ENCODE results near the gene ASB15. TPM values are rescaled to one million over a fixed set of nuclear protein-coding genes. Genes with fewer than 3 reads are reported as not detected.

Gene ASB15
- total and polyA plus RNA-seq, 2 of the 13 experiments (the other 11 are each of a cell fraction or from before 2014, with no cell fraction given): not detected

DNA sequence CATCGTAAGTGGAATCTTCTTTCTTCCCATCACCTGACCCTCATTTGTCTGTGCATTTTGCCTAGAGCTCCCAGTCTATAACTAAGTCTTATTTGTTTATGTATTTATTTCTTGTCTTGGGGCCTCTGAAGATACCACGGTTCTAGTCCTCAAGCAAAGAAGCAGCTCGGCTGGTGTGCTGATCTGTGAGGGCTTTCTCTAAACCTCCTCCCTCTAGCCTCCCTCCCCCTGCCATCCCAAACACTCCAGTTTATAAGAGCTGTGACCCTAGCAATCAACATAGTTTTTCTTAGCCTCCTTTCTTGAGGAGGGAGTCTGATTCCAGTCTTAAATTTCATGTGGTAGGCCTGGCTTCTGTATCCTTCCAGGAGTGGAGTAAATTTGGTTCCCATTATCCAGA lies 28.3 kb upstream of the ASB15 start:
- BruUV-seq (replicated peaks): no TSS peak
- TF ChIP-seq ZNF205 (CRISPR knock-in tag; IDR thresholded peaks at IDR 0.05) (no peak), ZBTB3 (CRISPR knock-in tag; IDR thresholded peaks at IDR 0.05; ENCODE audit: borderline replicate concordance, low read depth) (no peak), IKZF4 (CRISPR knock-in tag; IDR thresholded peaks at IDR 0.05; ENCODE audit: borderline replicate concordance, low read depth, not compliant biosample characterization) (no peak), SYNCRIP (IDR thresholded peaks at IDR 0.05; ENCODE audit: insufficient read depth, low read depth, low read length) (no peak), ZNF660 (CRISPR knock-in tag; IDR thresholded peaks at IDR 0.05; ENCODE audit: borderline replicate concordance, low read depth) (no peak)
- Histone ChIP-seq H3K79me2 (ENCODE audit: insufficient read depth, low read length) (no peaks in the 10 kb centered on the region), H4K20me1 (ENCODE audit: insufficient read depth, low read length) (no peaks in the 10 kb centered on the region), H3K9me3 (ENCODE audit: low read length) (no peaks in the 10 kb centered on the region), H3K4me1 (ENCODE audit: insufficient read depth, low read length) (no peaks in the 10 kb centered on the region), H3K27me3 (ENCODE audit: control insufficient read depth in 1 of 2, insufficient read depth in 2 of 2, low read length in 2 of 2) (no peaks in the 10 kb centered on the region), H3K4me2 (ENCODE audit: low read depth, low read length) (no peak overlapping the region), H2AFZ (ENCODE audit: low read length) (no peak overlapping the region), H3K36me3 (replicated peaks in 1 of 2; ENCODE audit: control insufficient read depth in 1 of 2, insufficient read depth in 2 of 2, low read length in 2 of 2) (no peaks in the 10 kb centered on the region), H3K4me3 (replicated peaks in 1 of 3; ENCODE audit: insufficient read depth in 1 of 3, low read depth in 2 of 3, low read length in 3 of 3) (no peak overlapping the region), H3K27ac (ENCODE audit: extremely low read length, insufficient read depth, low read length) (no peak overlapping the region), H3K9ac (ENCODE audit: insufficient read depth, low read depth, low read length) (no peak overlapping the region)
- in situ Hi-C loops (cut with HindIII; ENCODE audit: extremely low pct_ligation_motif_present, low pct_unique_long_range_greater_than_20kb) (no loop called here), intact Hi-C loops (cut with micrococcal nuclease; ENCODE audit: unreplicated experiment) (no loop called here)
- 0% methylated on average over 3 of the region's 3 CpGs for WGBS (ENCODE audit: low lambda C conversion rate)
- CTCF ChIA-PET (ENCODE audit: low intra/inter-chr PET ratio, low total read pairs): no interaction called here
- DNase-seq (ENCODE audit: low spot score) (no peak), ATAC-seq (no peak), FAIRE-seq (no peak)
- POLR2A ChIA-PET: no interaction called here

DNA sequence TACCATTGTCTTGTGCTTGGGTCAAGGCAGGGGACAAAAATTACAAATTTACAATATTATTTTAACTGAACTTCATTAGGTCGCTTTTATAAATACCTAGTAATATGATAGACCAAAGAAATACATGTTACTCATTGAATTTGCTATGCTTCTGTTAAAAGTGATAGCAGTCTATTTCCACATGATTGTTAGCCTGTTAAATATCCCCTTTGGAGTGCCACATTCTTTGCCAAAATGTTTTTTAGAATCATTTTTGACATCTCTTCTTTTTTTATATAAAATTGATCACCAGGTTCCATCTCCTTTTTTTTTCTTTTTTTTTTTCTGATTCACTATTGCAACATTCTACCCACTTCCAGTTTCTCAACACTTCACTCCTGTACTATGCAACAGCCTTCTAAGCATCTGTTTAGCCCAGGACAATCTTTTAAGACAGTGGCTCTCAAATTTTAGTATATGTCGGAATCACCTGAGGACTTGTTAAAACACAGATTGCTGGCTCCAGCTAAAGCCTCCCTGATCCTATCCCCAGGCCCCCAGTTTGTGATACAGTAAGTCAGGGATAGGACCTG lies 27.6 kb upstream of the ASB15 start:
- intact Hi-C loops (cut with micrococcal nuclease; ENCODE audit: unreplicated experiment) (no loop called here), in situ Hi-C loops (cut with HindIII; ENCODE audit: extremely low pct_ligation_motif_present, low pct_unique_long_range_greater_than_20kb) (no loop called here)
- Histone ChIP-seq H3K4me1 (ENCODE audit: insufficient read depth, low read length) (no peaks in the 10 kb centered on the region), H3K4me2 (ENCODE audit: low read depth, low read length) (no peak overlapping the region), H3K9ac (ENCODE audit: insufficient read depth, low read depth, low read length) (no peak overlapping the region), H3K36me3 (replicated peaks in 1 of 2; ENCODE audit: control insufficient read depth in 1 of 2, insufficient read depth in 2 of 2, low read length in 2 of 2) (no peaks in the 10 kb centered on the region), H3K79me2 (ENCODE audit: insufficient read depth, low read length) (no peaks in the 10 kb centered on the region), H3K27me3 (ENCODE audit: control insufficient read depth in 1 of 2, insufficient read depth in 2 of 2, low read length in 2 of 2) (no peaks in the 10 kb centered on the region), H3K27ac (ENCODE audit: extremely low read length, insufficient read depth, low read length) (no peak overlapping the region), H2AFZ (ENCODE audit: low read length) (no peak overlapping the region), H3K4me3 (replicated peaks in 1 of 3; ENCODE audit: insufficient read depth in 1 of 3, low read depth in 2 of 3, low read length in 3 of 3) (no peak overlapping the region), H3K9me3 (ENCODE audit: low read length) (no peaks in the 10 kb centered on the region), H4K20me1 (ENCODE audit: insufficient read depth, low read length) (no peaks in the 10 kb centered on the region)
- DNase-seq (ENCODE audit: low spot score) (no peak), FAIRE-seq (no peak), ATAC-seq (no peak)
- CTCF ChIA-PET (ENCODE audit: low intra/inter-chr PET ratio, low total read pairs): no interaction called here
- POLR2A ChIA-PET: no interaction called here
- 26% methylated on average over 2 of the region's 2 CpGs for WGBS (ENCODE audit: low lambda C conversion rate)
- no TSS peak for BruUV-seq (replicated peaks)
- TF ChIP-seq, protein P1, sequence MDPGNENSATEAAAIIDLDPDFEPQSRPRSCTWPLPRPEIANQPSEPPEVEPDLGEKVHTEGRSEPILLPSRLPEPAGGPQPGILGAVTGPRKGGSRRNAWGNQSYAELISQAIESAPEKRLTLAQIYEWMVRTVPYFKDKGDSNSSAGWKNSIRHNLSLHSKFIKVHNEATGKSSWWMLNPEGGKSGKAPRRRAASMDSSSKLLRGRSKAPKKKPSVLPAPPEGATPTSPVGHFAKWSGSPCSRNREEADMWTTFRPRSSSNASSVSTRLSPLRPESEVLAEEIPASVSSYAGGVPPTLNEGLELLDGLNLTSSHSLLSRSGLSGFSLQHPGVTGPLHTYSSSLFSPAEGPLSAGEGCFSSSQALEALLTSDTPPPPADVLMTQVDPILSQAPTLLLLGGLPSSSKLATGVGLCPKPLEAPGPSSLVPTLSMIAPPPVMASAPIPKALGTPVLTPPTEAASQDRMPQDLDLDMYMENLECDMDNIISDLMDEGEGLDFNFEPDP (CRISPR knock-in tag; conservative IDR thresholded peaks at IDR 0.05): no peak
- no peak for TF ChIP-seq ZNF121 (CRISPR knock-in tag; IDR thresholded peaks at IDR 0.05)
- no peak for TF ChIP-seq SMAD3 (CRISPR knock-in tag; IDR thresholded peaks at IDR 0.05)
- TF ChIP-seq, protein P2, sequence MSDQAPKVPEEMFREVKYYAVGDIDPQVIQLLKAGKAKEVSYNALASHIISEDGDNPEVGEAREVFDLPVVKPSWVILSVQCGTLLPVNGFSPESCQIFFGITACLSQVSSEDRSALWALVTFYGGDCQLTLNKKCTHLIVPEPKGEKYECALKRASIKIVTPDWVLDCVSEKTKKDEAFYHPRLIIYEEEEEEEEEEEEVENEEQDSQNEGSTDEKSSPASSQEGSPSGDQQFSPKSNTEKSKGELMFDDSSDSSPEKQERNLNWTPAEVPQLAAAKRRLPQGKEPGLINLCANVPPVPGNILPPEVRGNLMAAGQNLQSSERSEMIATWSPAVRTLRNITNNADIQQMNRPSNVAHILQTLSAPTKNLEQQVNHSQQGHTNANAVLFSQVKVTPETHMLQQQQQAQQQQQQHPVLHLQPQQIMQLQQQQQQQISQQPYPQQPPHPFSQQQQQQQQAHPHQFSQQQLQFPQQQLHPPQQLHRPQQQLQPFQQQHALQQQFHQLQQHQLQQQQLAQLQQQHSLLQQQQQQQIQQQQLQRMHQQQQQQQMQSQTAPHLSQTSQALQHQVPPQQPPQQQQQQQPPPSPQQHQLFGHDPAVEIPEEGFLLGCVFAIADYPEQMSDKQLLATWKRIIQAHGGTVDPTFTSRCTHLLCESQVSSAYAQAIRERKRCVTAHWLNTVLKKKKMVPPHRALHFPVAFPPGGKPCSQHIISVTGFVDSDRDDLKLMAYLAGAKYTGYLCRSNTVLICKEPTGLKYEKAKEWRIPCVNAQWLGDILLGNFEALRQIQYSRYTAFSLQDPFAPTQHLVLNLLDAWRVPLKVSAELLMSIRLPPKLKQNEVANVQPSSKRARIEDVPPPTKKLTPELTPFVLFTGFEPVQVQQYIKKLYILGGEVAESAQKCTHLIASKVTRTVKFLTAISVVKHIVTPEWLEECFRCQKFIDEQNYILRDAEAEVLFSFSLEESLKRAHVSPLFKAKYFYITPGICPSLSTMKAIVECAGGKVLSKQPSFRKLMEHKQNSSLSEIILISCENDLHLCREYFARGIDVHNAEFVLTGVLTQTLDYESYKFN (CRISPR knock-in tag; conservative IDR thresholded peaks at IDR 0.05): no peak
- TF ChIP-seq ZNF792 (CRISPR knock-in tag; IDR thresholded peaks at IDR 0.05): no peak
- TF ChIP-seq ZNF749 (CRISPR knock-in tag; IDR thresholded peaks at IDR 0.05; ENCODE audit: borderline replicate concordance): no peak
- no peak for TF ChIP-seq ATM (IDR thresholded peaks at IDR 0.05; ENCODE audit: borderline replicate concordance)
- TF ChIP-seq ZNF263 (CRISPR knock-in tag; IDR thresholded peaks at IDR 0.05): no peak
